Psoas muscle (tissue), 8 donors: ENCODE measurements around the gene CRIP1. TPM values are rescaled to one million over a fixed set of nuclear protein-coding genes. Genes with fewer than 3 reads are reported as not detected.
A peak's percentile ranks its signal among the peaks of the same experiment; 100 is the strongest.

Source experiments
- ATAC-seq, 4 donors: fragments of 200-7000 bp; cut with Tn5 transposase; one replicate each; pipeline ENCODE4 v1.9.1; 2020; ENCODE audit warnings: moderate library complexity in 3 of 4, mild to moderate bottlenecking in 2 of 4
- DNase-seq, 2 donors: peaks; one replicate each; pipeline ENCODE4 v3.0.0-alpha.2; 2020
- H3K27ac ChIP-seq: fragments of 200-600 bp; one replicate; pipeline ENCODE4 v1.8.0; 2022
- H3K27me3 ChIP-seq, 3 donors: fragments of 200-600 bp in 1 of 3; one replicate each; pipeline versions ENCODE4 v1.6.1 to v1.8.0; 2013 to 2022; ENCODE audit warnings: low read length in 2 of 3, mild to moderate bottlenecking in 2 of 3, moderate library complexity in 1 of 3; ENCODE audit not compliant: insufficient read depth in 3 of 3
- H3K36me3 ChIP-seq, 2 donors: fragments of 200-600 bp in 1 of 2; one replicate each; pipeline versions ENCODE4 v1.6.1 to v1.8.0; 2013 to 2022; ENCODE audit warnings: low read depth in 1 of 2, mild to moderate bottlenecking in 1 of 2, moderate library complexity in 1 of 2; ENCODE audit not compliant: insufficient read depth in 1 of 2
- H3K4me1 ChIP-seq: fragments of 200-600 bp; one replicate; pipeline ENCODE4 v1.8.0; 2022
- H3K4me3 ChIP-seq: fragments of 200-600 bp; one replicate; pipeline ENCODE4 v1.8.0; 2022; ENCODE audit warnings: mild to moderate bottlenecking
- H3K9me3 ChIP-seq: fragments of 200-600 bp; one replicate; pipeline ENCODE4 v1.8.0; 2022
- CTCF ChIP-seq: fragments of 200-600 bp; IDR thresholded peaks from one replicate; pipeline ENCODE4 v1.8.0; 2022; ENCODE audit warnings: antibody characterized with exemption
- WGBS, 3 donors: extraction: QIAGEN DNeasy Blood & Tissue Kit; methylation state at CpG; one replicate each; pipeline versions ENCODE4 v1.1.6 to v1.1.7; 2013; 5-methylcytosine and 5-hydroxymethylcytosine counted together
- intact Hi-C, 2 donors: fragments of 100-400 bp; cut with DNase I; formaldehyde crosslinking; loops; one replicate each; pipeline versions ENCODE4 v1.11.0 to v1.14.2; 2022
- polyA plus RNA-seq, 3 donors: library from polyadenylated mRNA; stranded (reverse); fragments of 200-250 nt; gene quantifications; one replicate each; pipeline ENCODE4 v1.2.3, GENCODE V29; 2013
- total RNA-seq, 4 donors: library from RNA; stranded (reverse); fragmentation: NEBNext Ultra II Directional in 2 of 4; extraction: Animal tissue kit (Norgen Biotek cat#: 25700) in 2 of 4; gene quantifications; one replicate each; pipeline versions ENCODE4 v1.2.1 to v1.2.4, GENCODE V29; 2021 to 2023
- donor health status: healthy with polysubstance abuse.
- donor health status: DM: no; HTN: no; CAD: no; lungs with moderate emphysema.
- donor health status: Bipolar disorder and iron deficiency.
- donor health status: healthy.
- donor health status: DM: yes; HTN: yes; CAD: no.
- donor health status: DM: no; HTN: no; CAD: no.
- donor health status: DM: no; HTN: no; CAD: no.
- donor health status: DM: yes; HTN: yes; CAD: no.

The CRIP1 gene
- total and polyA plus RNA-seq, 7 donors = 11.5 to 27.2 (median 17.5) TPM

- Histone ChIP-seq H3K36me3 (peaks cover 0 to 24% of the 10 kb centered on the region in 2 donors), H3K27ac (no peak overlapping the region), H3K4me1 (peaks cover 6% of the 10 kb centered on the region), H3K27me3 (no peaks in the 10 kb centered on the region), H3K4me3 (no peak overlapping the region), H3K9me3 (no peaks in the 10 kb centered on the region)
- intact Hi-C loops = loop anchor here (5.0 to 10.0 kb wide), 3 partner anchors 40 to 78 kb away; partner anchors contain the start of genes CRIP1 (in 1 of the 2) and TMEM121 (in 1 of the 2)
- WGBS, 3 donors = 68 to 82% (median 77%) methylated on average over 14 of the region's 14 CpGs
- DNase-seq (no peak), ATAC-seq (no peak)
- no peak for TF ChIP-seq CTCF
These were observed 39.7 kb upstream of the CRIP1 start for GRCh38 chr14:105446971-105447370.

- DNase-seq (no peak), ATAC-seq (peak in 3 of 4 donors; percentile 3 to 21 (median 5))
- H3K27ac ChIP-seq = no peak overlapping the region
- peaks cover 6% of the 10 kb centered on the region for H3K4me1 ChIP-seq
- H3K4me3 ChIP-seq = peak overlapping the region; percentile 2
- no peaks in the 10 kb centered on the region for H3K27me3 ChIP-seq
- H3K36me3 ChIP-seq = peaks cover 0 to 29% of the 10 kb centered on the region in 2 donors
- no peaks in the 10 kb centered on the region for H3K9me3 ChIP-seq
- 77 to 84% (median 82%) methylated on average over 30 to 31 of the region's 31 CpGs for WGBS, 3 donors
- TF ChIP-seq CTCF = no peak
- intact Hi-C loops = loop anchor here (2.0 to 10.0 kb wide), 4 partner anchors 39 to 77 kb away; partner anchors contain the start of genes CRIP1 (in 1 of the 2) and TMEM121 (in 1 of the 2)
These were observed 38.7 kb upstream of the CRIP1 start for GRCh38 chr14:105447651-105448640.

GRCh38 chr14:105448706-105449111 lies 38.0 kb upstream of the CRIP1 start:
- WGBS, 3 donors = 15 to 25% (median 19%) methylated on average over 13 to 16 of the region's 16 CpGs

More at GRCh38 chr14:105448706-105449111, 38.0 kb upstream of the CRIP1 start:
- peak; percentile 94 for TF ChIP-seq CTCF
- H3K4me3 ChIP-seq = peak overlapping the region; percentile 2
- peak; percentile 83 to 94 (median 88) for ATAC-seq
- no peaks in the 10 kb centered on the region for H3K27me3 ChIP-seq
- DNase-seq = peak; percentile 76 to 88
- peaks cover 0 to 37% of the 10 kb centered on the region in 2 donors for H3K36me3 ChIP-seq
- no peak overlapping the region for H3K27ac ChIP-seq
- intact Hi-C loops = loop anchor here (2.0 to 10.0 kb wide), 4 partner anchors 39 to 78 kb away; partner anchors contain the start of genes CRIP1 (in 1 of the 2) and TMEM121 (in 1 of the 2)
- H3K4me1 ChIP-seq = peaks cover 6% of the 10 kb centered on the region
- no peaks in the 10 kb centered on the region for H3K9me3 ChIP-seq
